GM12878 (cell line): ENCODE measurements around the gene AGER. TPM values are rescaled to one million over a fixed set of nuclear protein-coding genes. Genes with fewer than 3 reads are reported as not detected.

ENCODE experiments used
- ASH2L ChIP-seq: fragments of 300-600, 200-600 bp; sonication (generic); IDR thresholded peaks from 2 replicates; pipeline ENCODE4 v1.6.1; 2017; ENCODE audit warnings: low read depth, mild to moderate bottlenecking, borderline replicate concordance
- BACH1 ChIP-seq: fragments of 450-650 bp; IDR thresholded peaks from 2 replicates; pipeline ENCODE4 v1.6.1; 2017; ENCODE audit warnings: mild to moderate bottlenecking, borderline replicate concordance
- CBX5 ChIP-seq: sonication (generic); IDR thresholded peaks from 2 replicates; pipeline ENCODE4 v1.6.1; 2016; ENCODE audit warnings: low read depth, moderate library complexity, mild to moderate bottlenecking, inconsistent platforms
- CEBPB ChIP-seq, 2 experiments: fragments of 150-350 bp in 1 of 2; IDR thresholded peaks; 2 replicates each; pipeline ENCODE4 v1.6.1; 2012 to 2014; ENCODE audit warnings: low read depth in 2 of 2, low read length in 2 of 2, borderline replicate concordance in 1 of 2, inconsistent platforms in 1 of 2
- CREM ChIP-seq: IDR thresholded peaks from 2 replicates; pipeline ENCODE4 v1.6.1; 2014; ENCODE audit warnings: antibody characterized with exemption, low read depth
- DPF2 ChIP-seq: fragments of 450-650 bp; IDR thresholded peaks from 2 replicates; pipeline ENCODE4 v1.6.1; 2017; ENCODE audit warnings: mild to moderate bottlenecking
- E2F4 ChIP-seq: IDR thresholded peaks from 2 replicates; pipeline ENCODE4 v1.6.1; 2012; ENCODE audit warnings: low read depth, low read length, improper control_type of control experiment
- ELK1 ChIP-seq: IDR thresholded peaks from 2 replicates; pipeline ENCODE4 v1.6.1; 2012; ENCODE audit warnings: low read depth, low read length, improper control_type of control experiment
- FOXK2 ChIP-seq: fragments of 450-650 bp; IDR thresholded peaks from 2 replicates; pipeline ENCODE4 v1.6.1; 2017; ENCODE audit warnings: mild to moderate bottlenecking, moderate library complexity
- HDAC2 ChIP-seq: fragments of 200-600 bp; sonication (generic); IDR thresholded peaks from 2 replicates; pipeline ENCODE4 v1.6.1; 2017
- NR2C2 ChIP-seq: IDR thresholded peaks from 2 replicates; pipeline ENCODE4 v1.6.1; 2011; ENCODE audit warnings: borderline replicate concordance, low read depth; ENCODE audit not compliant: control insufficient read depth, insufficient read length
- PBX3 ChIP-seq: IDR thresholded peaks from 2 replicates; pipeline ENCODE4 v1.6.1; 2011; ENCODE audit warnings: mild to moderate bottlenecking, low read depth, low read length, moderate library complexity; ENCODE audit not compliant: insufficient replicate concordance
- RFX5 ChIP-seq: IDR thresholded peaks from 2 replicates; pipeline ENCODE4 v1.6.1; 2011; ENCODE audit warnings: low read depth, low read length, improper control_type of control experiment
- RUNX3 ChIP-seq: IDR thresholded peaks from 2 replicates; pipeline ENCODE4 v1.6.1; 2012; ENCODE audit warnings: low read length, inconsistent platforms
- SMC3 ChIP-seq: IDR thresholded peaks from 2 replicates; pipeline ENCODE4 v1.6.1; 2011; ENCODE audit warnings: low read length, improper control_type of control experiment, borderline replicate concordance
- SRF ChIP-seq, 2 experiments: IDR thresholded peaks; 2 replicates each; pipeline ENCODE4 v1.6.1; 2011; ENCODE audit warnings: low read depth in 2 of 2, low read length in 2 of 2, mild to moderate bottlenecking in 1 of 2, moderate library complexity in 1 of 2
- SUZ12 ChIP-seq: fragments of 200-600 bp; sonication (generic); IDR thresholded peaks from one replicate; pipeline ENCODE4 v1.6.1; 2018; ENCODE audit warnings: antibody characterized with exemption, mild to moderate bottlenecking; ENCODE audit not compliant: unreplicated experiment
- TAF1 ChIP-seq: IDR thresholded peaks from 2 replicates; pipeline ENCODE4 v1.6.1; 2011; ENCODE audit warnings: mild to moderate bottlenecking, low read depth, low read length, borderline replicate concordance
- TCF12 ChIP-seq: IDR thresholded peaks from 2 replicates; pipeline ENCODE4 v1.6.1; 2011; ENCODE audit warnings: low read depth, mild to moderate bottlenecking, low read length
- TCF7 ChIP-seq: IDR thresholded peaks from 2 replicates; pipeline ENCODE4 v1.6.1; 2014; ENCODE audit warnings: antibody characterized with exemption, borderline replicate concordance
- YY1 ChIP-seq: IDR thresholded peaks from 2 replicates; pipeline ENCODE4 v1.6.1; 2011; ENCODE audit warnings: low read depth, mild to moderate bottlenecking, low read length
- ZBED1 ChIP-seq: IDR thresholded peaks from 2 replicates; pipeline ENCODE4 v1.6.1; 2016; ENCODE audit warnings: borderline replicate concordance
- ZNF274 ChIP-seq: IDR thresholded peaks from one replicate; pipeline ENCODE4 v1.8.0; 2011; ENCODE audit not compliant: insufficient read length, insufficient read depth
- ZNF687 ChIP-seq: fragments of 450-650 bp; IDR thresholded peaks from 2 replicates; pipeline ENCODE4 v1.6.1; 2017; ENCODE audit warnings: mild to moderate bottlenecking, moderate library complexity
- polyA plus RNA-seq, 11 experiments: library from polyadenylated mRNA; depleted of rRNA in 4 of 11; unstranded in 6 of 11; stranded (reverse) in 5 of 11; fragments of >200 nt; fragmentation: Nextera tagmentation in 4 of 11; fragmentation: Illumina TruSeq in 1 of 11; extraction: Ambion mirVana in 4 of 11; extraction: Trizol in 1 of 11; gene quantifications; 1 replicate in 1 of 11; 2 replicates in 10 of 11; pipeline versions ENCODE4 v1.2.1 to v1.2.3, GENCODE V29; 2011 to 2016; ENCODE audit warnings: inconsistent platforms in 2 of 11, missing spikeins in 2 of 11, low read depth in 1 of 11
- total RNA-seq, 4 experiments: library from RNA; depleted of rRNA in 3 of 4; stranded (reverse); fragments of >200 nt in 3 of 4; fragmentation: Illumina TruSeq in 1 of 4; extraction: Trizol in 1 of 4; gene quantifications; 2 replicates each; pipeline versions ENCODE4 v1.2.1 to v1.2.3, GENCODE V29; 2013 to 2021

AGER gene
- total and polyA plus RNA-seq, 10 of the 15 experiments (the other 5 are each of a cell fraction or from before 2014, with no cell fraction given), result 1.1 to 18.2 (median 3.9) TPM

GRCh38 chr6:32195902-32196681, 12.0 kb upstream of the AGER start (continued):
- no peak; the same call in 1 of the 2 replicates for TF ChIP-seq RFX5
- TF ChIP-seq FOXK2, result no peak
- peak; percentile 54 for TF ChIP-seq TAF1
- TF ChIP-seq ELK1, result peak; percentile 65; the same call in 1 of the 2 replicates
- TF ChIP-seq BACH1, result peak; percentile 40; the same call in 1 of the 2 replicates
- TF ChIP-seq E2F4, result peak; percentile 72
- peak; percentile 97 for TF ChIP-seq CREM
- TF ChIP-seq ZNF687, result peak; percentile 42
- TF ChIP-seq ASH2L, result 0 out of 2 replicates have a peak, but pooled peaks have one; percentile 63
- TF ChIP-seq ZNF274, result no peak
- no peak for TF ChIP-seq TCF7
- TF ChIP-seq PBX3, result peak; percentile 76
- peak; percentile 13; the same call in 1 of the 2 replicates for TF ChIP-seq SMC3
- no peak for TF ChIP-seq HDAC2
- TF ChIP-seq SRF (IDR thresholded peaks at IDR 0.05; ENCODE audit: low read depth in 2 of 2, low read length in 2 of 2), result 0 out of 4 replicates have a peak, but pooled peaks of 1 of the 2 experiments have one; percentile 39
- peak; percentile 61; the same call in 1 of the 2 replicates for TF ChIP-seq ZBED1
- TF ChIP-seq CEBPB (IDR thresholded peaks at IDR 0.05; ENCODE audit: borderline replicate concordance in 1 of 2, low read depth in 2 of 2, low read length in 2 of 2), result peak in 1 of 2 experiments; percentile 21; a peak in 1 of 4 replicates
- peak; percentile 91 for TF ChIP-seq TCF12
- TF ChIP-seq NR2C2, result no peak
- TF ChIP-seq SUZ12, result no peak
- TF ChIP-seq RUNX3, result no peak
- TF ChIP-seq CBX5, result no peak
- TF ChIP-seq YY1, result peak; percentile 23
- TF ChIP-seq DPF2, result peak; percentile 94
